22Rv1 (cell line): Measurements from ENCODE around the gene ADRM1.

Experiments used
- H3K27ac ChIP-seq: fragments of 450-650 bp; 2 replicates; pipeline ENCODE4 v1.5.1; 2017
- ZFX ChIP-seq: fragments of 450-650 bp; IDR thresholded peaks from 2 replicates; pipeline ENCODE4 v1.6.1; 2017; ENCODE audit warnings: antibody characterized with exemption, borderline replicate concordance
- TF ChIP-seq, protein P1 (sequence below): fragments of 450-650 bp; IDR thresholded peaks from 2 replicates; pipeline ENCODE4 v1.5.1; 2017; ENCODE audit warnings: mild to moderate bottlenecking

ADRM1 gene

DNA sequence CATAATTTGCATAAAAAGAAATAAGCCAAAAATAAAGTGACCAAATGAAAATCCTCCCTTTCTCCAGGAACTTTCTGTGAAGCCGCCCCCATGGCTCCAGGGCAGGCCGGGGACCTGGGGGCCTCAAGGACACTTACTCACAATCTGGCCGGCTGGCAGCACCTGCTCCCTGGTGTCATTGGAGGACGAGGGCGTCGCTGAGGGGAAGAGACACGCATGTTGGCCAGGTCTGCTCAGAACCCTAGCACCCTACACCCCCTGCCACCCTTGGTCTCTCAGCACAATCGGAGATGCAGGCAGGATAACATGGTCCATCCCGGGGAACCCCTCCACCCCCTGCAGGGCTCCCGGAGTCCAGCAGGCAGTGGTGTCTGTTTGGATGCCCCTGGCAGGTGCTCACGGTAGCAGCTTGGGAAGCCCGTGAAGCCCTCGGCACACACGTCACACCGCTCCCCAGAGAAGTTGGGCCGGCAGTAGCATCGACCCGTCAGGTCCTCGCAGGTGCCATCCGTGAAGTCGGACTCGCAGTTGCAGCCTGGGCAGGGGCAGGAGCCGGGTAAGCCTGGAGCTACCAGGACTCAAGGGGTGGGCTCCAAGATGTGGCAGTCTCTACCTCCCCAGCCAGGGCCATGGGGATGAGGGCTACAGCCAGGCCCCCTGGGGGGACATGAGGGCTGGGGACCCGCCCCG lies 43.0 kb downstream of the ADRM1 start:
- TF ChIP-seq ZFX, result no peak
- TF ChIP-seq, protein P1, sequence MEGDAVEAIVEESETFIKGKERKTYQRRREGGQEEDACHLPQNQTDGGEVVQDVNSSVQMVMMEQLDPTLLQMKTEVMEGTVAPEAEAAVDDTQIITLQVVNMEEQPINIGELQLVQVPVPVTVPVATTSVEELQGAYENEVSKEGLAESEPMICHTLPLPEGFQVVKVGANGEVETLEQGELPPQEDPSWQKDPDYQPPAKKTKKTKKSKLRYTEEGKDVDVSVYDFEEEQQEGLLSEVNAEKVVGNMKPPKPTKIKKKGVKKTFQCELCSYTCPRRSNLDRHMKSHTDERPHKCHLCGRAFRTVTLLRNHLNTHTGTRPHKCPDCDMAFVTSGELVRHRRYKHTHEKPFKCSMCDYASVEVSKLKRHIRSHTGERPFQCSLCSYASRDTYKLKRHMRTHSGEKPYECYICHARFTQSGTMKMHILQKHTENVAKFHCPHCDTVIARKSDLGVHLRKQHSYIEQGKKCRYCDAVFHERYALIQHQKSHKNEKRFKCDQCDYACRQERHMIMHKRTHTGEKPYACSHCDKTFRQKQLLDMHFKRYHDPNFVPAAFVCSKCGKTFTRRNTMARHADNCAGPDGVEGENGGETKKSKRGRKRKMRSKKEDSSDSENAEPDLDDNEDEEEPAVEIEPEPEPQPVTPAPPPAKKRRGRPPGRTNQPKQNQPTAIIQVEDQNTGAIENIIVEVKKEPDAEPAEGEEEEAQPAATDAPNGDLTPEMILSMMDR, result no peak
- no peak overlapping the region for H3K27ac ChIP-seq

DNA sequence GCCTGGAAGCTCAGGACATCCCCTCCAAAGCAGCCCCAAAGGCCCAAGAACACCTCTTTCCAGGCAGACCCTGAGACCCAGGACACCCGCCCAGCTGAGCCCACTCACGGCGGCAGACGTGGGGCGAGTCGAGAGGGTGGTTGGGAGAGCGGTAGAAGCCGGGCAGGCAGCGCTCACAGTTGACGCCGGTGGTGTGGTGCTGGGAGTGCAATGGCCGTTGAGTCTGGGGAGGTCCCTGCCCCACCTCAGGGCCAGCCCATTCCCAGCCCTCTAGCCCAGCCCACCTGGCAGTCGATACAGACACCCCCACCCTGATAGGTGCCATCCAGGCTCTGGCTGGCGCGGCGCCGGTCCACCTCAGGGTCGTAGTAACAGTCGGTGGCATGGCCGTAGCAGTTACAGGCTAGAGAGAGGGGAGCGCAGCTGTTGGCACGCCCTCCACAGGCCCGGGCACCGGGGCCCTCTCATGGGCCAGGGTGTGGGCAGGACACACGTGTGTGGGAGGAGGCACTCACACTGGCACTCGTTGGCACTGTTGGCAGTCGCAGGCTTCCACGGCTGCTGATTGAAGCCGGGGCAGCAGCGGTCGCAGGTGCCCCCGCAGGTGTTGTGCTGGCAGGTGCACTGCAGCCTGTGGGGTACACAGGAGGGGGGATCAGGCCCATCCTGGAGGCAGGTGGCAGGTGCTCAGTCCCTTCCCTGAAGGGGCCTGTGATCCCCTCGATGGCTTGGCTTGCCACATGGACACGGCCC lies 43.8 kb downstream of the ADRM1 start:
- TF ChIP-seq, protein P1, result no peak
- no peak overlapping the region for H3K27ac ChIP-seq

DNA sequence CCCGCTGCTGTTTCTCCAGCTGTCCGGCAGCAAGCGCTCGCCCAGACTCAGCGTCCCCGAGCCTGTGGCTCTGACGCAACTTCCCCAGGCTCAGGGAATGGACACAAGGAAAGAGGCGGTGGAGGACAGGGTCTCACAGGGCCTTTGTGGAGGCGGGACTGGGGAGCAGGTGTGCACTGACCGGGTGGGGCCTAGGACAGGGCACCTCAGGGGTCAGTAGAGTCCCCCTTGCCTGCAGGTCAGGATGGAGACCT lies 44.3 kb downstream of the ADRM1 start:
- no peak overlapping the region for H3K27ac ChIP-seq
- TF ChIP-seq, protein P1, result no peak
- no peak for TF ChIP-seq ZFX

DNA sequence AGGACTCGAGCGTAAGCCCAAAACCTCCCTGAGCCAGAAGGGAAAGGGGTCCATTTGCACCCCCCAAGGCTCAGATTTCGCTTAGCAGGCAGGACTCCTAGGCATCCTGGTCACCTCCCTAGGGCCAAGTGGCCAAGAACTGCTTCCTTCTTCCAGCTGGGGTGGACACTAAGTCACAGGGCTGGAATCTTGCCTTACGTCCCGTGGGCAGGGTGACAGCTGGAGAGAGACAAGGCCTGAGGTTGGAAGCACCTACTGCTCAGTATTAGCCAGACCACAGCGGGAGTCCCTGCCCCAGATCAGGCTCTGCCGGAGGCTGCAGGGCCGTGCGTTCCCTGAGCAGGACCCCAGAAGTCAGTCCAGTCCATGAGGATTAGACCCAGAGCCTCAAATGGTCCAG lies 44.6 kb downstream of the ADRM1 start:
- TF ChIP-seq, protein P1, result no peak
- no peak for TF ChIP-seq ZFX
- no peak overlapping the region for H3K27ac ChIP-seq

DNA sequence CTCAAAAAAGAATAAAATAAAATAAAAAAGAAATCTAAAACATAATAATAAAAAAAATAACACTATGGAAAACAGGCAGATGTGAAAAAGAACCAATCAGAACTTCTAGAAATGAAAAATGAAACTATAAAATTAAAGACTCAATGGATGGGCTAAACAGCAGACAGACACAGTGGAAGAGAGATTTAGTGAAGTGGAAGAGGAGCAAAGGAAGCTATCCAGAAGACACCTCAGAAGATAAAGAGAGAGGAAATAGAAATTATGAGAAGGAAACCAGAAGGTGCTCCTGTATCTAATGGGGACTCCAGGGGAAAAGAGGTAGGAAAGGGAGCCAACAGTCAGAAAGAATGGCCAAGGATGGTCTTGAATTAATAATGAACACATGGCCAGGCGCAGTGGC lies 45.8 kb downstream of the ADRM1 start:
- TF ChIP-seq ZFX, result no peak
- TF ChIP-seq, protein P1, result no peak
- no peak overlapping the region for H3K27ac ChIP-seq

DNA sequence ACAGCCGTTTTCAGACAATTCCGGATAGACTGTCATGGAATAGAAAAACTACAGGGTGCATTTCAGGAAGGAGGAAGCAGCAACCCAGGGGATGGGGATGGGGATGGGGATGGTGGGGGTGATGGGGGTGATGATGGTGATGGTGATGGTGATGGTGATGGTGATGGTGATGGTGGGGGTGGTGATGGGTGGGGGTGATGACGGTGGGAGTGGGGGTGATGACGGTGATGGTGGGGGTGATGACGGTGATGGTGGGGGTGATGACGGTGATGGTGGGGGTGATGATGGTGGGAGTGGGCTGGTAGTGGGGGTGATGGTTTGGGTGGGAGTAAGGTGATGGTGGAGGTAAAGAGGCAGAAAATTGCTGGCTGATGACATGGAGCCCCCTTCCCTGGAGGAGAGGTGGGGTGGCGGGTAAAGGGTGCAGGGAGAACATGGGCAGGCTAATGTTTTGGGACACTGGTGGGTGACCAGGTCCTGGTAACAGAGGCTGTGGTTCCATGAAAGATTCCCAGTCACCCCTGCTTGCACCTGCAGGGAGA lies 46.8 kb downstream of the ADRM1 start:
- no peak overlapping the region for H3K27ac ChIP-seq
- TF ChIP-seq ZFX, result no peak
- TF ChIP-seq, protein P1, result no peak

DNA sequence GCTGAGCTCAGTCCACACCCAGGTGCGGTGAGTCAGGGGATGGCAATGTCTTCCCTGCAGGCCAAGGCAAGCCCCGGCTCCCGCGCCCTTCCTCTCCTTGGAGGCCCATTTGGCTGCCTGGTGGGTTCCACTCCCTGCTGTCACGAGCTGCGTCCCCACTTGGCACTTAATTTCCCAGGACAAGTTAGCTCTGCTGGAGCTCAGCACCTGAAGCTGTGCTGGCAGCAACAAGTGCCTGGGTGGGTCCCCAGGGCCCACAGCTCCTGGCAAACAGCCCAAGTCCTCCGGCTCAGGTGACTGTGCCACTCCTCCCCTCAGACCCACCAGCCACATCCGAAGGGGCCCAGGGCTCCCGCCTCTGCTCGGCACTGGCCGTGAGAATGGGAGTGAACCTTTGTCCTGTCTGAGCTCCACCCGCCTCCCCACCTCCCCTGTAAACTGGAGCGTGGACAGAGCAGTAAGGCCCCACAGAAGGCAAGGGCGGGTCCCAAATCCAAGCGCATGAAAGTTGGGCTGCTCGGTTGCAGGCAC lies 47.4 kb downstream of the ADRM1 start:
- H3K27ac ChIP-seq, result no peak overlapping the region
- TF ChIP-seq, protein P1, result no peak
- TF ChIP-seq ZFX, result no peak
